ENCODE results near the gene IGSF1.

Gene IGSF1, protein sequence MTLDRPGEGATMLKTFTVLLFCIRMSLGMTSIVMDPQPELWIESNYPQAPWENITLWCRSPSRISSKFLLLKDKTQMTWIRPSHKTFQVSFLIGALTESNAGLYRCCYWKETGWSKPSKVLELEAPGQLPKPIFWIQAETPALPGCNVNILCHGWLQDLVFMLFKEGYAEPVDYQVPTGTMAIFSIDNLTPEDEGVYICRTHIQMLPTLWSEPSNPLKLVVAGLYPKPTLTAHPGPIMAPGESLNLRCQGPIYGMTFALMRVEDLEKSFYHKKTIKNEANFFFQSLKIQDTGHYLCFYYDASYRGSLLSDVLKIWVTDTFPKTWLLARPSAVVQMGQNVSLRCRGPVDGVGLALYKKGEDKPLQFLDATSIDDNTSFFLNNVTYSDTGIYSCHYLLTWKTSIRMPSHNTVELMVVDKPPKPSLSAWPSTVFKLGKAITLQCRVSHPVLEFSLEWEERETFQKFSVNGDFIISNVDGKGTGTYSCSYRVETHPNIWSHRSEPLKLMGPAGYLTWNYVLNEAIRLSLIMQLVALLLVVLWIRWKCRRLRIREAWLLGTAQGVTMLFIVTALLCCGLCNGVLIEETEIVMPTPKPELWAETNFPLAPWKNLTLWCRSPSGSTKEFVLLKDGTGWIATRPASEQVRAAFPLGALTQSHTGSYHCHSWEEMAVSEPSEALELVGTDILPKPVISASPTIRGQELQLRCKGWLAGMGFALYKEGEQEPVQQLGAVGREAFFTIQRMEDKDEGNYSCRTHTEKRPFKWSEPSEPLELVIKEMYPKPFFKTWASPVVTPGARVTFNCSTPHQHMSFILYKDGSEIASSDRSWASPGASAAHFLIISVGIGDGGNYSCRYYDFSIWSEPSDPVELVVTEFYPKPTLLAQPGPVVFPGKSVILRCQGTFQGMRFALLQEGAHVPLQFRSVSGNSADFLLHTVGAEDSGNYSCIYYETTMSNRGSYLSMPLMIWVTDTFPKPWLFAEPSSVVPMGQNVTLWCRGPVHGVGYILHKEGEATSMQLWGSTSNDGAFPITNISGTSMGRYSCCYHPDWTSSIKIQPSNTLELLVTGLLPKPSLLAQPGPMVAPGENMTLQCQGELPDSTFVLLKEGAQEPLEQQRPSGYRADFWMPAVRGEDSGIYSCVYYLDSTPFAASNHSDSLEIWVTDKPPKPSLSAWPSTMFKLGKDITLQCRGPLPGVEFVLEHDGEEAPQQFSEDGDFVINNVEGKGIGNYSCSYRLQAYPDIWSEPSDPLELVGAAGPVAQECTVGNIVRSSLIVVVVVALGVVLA (N-terminal part only)

DNA sequence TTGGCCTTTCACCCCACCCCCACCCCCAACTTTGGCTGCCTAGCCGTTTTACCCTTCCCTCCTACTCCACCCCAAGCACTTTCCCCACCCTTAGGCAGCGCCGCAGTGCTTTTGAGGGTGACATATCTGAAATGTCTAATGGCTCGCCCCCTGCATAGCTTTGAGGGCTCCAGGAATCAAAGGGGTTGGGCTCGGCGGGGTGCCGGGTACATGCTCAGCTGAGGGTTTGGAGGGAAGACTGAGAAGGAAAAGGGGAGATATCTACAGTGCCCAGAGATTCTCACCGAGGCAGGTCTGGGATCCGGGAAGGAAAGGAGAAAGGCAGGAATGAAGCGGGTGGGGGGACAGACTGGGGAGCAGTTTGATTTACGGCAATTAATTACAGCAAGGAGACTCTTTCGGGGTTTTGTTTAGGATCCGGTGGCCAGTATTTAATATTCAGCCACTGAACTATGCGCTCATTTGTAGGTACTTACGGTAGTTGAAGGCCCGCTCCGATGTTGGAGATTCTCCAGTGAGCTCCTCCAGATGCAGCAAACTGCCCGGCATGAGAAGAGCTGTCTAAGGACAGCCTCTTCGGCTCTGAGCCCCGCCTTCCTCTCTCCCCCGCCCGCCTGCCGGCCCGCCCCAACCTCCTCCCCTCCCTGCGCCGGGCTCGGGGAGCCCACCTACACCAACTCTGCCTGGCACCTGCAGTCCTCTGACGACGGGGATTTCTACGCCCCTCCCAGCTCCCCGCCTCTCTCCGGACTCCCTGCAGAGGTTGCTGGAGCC lies at the start of gene IGSF1:
Gene IGSF1 (minus strand): TSS at position 569 of the 774 bp plus-strand sequence. CDS start 2,632 bp downstream, outside the sequence.
- FAIRE-seq = no peak

DNA sequence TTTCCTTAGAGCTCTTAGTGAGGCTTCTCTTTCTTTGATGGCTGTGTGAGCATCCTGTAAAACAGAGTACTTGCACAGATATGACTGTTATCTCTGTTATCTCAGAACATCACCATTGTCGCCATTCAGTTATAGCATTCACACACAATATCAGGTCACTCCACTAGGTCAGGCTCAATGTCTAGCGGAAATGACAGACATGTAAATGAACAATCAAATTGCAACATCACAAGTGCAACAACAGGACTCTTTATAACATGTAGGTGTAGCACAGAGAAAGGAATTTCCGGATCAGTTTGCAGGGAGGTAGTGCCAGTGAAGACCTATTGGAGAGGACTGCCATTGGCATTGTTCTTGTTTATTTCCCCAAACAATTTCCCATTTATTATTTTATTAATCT lies 43.2 kb upstream of the IGSF1 start:
- FAIRE-seq = no peak

DNA sequence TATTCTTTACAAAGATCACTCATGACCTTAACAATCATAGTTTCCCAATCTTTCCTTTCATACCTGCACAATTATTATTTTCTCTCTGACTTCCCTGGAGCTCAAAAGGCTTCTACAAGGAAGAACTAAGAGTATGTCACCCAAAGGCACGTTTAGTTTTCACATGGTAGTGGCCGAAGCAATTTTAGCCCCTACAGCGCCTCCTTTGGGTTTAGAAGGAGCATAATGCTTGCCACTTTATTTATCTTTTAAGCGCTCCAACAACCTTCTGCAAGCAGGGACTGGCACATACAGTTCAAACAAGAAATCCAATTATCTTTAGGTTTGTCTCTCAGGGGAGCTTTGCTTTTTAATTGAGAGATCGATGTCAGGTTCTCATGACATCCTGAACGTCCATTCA lies 42.0 kb upstream of the IGSF1 start:
- FAIRE-seq = no peak

DNA sequence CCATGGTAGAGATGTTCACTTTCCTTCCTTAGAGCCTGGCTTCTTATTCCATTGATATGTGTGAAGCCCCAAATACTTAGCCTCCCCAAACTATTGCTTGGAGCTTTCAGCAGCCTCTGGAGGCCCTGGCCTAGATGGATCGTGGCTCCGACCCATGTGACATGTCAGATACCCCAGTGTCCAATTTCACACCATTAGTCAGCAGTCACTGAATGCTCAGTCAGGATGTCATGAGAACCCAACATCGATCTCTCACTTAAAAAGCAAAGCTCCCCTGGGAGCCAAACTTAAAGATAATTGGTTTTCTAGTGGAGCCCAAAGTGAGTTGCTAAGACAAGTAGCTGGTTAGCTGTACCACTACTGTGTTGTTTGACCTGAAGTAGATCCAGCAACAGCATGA lies 41.6 kb upstream of the IGSF1 start:
- no peak for FAIRE-seq

DNA sequence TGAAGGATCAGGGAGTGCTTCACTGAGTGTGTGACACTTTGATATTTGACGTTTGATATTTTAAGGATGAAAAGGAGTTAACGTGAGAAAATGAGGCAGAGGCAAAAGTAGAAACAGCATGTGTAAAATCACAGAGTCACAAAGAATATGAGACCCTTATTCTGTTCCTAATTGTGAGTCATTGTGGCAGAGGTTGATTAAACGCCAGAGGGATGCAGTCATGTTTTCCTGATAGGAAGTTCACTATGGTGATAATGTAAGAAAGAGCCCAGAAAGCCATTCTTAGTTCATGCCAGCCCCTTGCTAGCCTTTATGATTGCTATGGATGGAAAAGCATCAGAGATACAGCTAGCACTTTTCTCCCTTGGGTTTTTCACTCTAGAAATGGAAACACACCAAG lies 33.5 kb upstream of the IGSF1 start:
- FAIRE-seq = no peak

DNA sequence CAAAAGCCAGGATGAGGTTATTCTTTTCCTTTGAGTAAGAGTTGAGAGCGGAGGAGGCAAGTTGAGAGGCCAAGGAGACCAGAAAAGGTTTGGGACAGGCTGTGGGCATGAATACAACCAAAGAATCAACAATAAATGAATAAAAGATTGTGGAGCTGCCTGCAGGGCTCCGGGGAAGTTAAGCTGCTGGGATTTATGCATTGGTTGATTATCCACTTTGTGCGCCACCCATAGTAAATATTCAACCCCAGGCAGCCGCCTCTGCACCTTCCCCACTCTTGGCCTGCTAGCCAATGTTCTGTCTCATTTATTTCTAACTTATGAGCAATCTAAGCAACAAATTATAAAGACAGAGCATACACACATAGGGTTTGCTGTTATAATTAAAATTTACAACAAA lies 28.2 kb upstream of the IGSF1 start:
- FAIRE-seq = no peak

DNA sequence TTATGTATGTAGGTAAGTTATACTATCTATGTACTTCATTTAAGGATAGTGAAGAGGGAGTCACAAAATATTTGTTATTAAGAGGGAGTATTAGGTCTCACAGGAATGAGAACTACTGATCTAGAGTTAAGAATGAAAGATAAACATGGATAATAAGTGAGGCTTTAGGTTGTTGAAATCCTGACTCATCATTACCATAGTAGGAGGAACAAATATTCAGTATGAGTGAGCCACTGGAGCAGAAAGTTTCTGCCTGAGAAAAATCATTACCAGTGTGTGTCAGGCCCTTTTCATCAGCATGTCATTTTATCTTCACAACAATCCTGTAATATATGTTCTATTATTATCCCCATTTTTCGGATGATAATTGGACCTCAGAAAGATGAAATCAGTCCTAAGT lies 27.2 kb upstream of the IGSF1 start:
- FAIRE-seq = no peak

DNA sequence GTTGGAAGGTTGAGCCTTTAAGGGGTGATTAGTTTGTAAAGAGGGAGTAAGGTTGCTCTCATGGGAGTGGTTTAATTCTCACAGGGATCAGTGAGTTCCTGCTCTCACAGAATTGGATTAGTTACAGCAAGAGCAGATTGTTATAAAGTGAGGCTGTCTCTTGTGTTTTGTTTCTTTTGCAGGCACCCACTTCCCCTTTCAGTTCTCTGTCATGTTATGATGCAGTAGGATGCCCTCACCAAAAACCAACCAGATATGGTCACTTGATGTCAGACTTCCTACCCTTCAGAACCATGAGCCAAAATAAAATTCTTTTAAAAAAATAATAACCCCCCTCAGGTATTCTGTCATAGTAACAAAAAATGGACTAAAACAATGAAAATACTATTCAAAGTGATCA lies 19.9 kb upstream of the IGSF1 start:
- no peak for FAIRE-seq

DNA sequence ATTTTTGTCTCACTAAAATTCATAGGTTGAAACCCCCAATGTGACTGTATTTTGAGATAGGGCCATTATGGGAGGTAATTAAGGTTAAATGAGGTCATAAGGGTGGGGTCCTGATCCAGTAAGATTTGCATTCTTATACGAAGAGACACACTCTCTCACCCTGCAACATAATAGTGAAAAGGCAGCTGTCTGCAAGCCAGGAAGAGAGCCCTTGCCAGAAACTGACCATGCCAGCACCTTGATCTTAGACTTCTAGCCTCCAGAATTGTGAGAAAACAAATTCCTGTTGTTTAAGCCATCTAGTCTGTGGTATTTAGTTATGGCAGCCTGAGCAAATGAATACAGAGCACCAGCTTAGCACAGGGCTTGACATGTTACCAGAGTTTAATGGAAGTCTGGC lies 17.5 kb upstream of the IGSF1 start:
- no peak for FAIRE-seq

DNA sequence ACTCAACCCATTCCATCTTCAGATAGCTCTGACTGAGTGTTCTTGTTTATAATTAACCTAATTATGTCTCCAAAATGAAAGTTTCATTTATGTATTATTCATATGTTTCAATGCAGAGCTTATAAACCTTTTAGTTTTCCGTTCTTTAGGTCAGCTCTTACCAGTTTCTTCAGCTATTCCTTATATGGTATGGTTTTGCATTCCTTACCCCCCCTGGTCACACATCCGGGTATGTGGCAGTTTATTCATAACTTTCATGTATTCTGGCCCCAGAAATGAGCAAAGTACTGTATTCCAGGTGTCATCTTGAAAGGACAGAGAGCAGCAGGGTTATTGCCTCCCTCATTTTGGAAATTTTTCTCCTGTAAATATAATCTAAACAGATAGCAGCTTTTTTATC lies 16.8 kb upstream of the IGSF1 start:
- no peak for FAIRE-seq

DNA sequence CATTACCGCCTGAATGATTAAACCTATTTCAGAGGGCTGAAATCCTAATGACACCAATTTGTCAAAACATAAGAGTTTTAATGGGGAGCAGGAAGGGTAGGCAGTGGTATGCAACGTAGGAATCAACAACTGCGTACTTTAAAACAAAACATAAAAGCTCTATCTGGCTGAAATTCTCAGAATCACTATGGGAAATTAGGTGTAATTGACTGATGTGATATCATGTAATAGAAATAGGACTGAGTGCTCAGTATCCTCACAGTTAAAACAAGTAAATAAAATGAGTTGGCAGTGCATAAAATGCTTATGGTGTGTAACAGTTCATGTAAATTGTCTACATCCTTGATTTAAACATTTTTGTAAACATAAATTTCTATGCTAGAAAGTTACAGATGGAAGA lies 13.6 kb upstream of the IGSF1 start:
- no peak for FAIRE-seq

DNA sequence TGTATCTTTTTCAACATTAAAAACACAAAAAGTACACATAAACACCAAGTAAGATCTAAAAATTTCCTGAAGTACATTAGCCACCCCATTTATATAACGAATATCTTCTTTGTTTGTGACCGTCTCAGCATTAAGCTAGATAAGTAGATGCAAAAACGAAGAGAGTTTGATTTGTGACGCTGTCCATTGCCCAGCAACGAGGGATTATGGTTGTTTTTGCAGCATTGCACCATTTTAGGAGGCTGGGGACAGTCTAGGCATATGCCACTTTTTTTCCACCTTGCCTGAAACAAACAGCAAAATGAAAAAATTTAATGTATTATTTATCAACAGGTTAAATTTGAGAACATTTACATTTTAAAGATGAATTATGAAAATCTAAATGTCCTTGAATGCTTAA lies 12.0 kb upstream of the IGSF1 start:
- FAIRE-seq = no peak

DNA sequence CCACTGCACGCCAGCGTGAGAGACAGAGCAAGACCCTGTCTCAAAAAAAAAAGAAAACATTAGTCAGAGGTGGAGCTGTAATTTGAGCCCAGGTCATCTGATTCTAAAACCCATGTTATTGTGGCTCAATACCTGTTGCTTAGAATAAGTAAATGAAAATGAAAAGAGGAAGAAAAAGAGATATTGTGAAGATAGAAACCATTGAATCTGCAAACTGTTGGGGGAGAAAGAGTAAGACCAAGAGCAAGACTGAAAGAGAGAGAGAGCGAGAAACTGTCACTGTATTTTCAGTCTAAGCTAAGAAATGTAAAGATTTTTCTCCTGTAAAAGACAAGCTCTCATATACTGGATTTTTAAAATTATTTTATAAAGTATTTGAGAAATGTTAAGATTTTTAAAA lies 9.7 kb upstream of the IGSF1 start:
- no peak for FAIRE-seq

DNA sequence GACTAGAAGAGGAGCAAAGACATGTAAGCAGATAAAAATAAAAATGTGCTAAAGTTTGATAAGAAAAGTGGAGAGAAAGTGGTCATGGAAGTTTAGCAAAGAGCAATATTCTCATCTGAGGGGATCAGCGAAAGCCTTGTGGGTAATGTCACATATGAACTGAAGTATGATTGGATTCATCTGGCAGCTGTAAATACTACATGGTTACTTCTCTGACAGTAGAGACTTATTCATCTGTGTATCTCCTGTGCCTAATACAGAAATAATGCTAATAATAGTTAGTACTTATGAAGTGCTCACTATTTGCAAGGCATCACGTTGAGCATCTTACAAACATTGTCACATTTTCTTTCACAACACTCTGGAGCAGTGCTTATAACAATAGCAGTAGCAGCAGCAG lies 8.9 kb upstream of the IGSF1 start:
- FAIRE-seq = no peak

DNA sequence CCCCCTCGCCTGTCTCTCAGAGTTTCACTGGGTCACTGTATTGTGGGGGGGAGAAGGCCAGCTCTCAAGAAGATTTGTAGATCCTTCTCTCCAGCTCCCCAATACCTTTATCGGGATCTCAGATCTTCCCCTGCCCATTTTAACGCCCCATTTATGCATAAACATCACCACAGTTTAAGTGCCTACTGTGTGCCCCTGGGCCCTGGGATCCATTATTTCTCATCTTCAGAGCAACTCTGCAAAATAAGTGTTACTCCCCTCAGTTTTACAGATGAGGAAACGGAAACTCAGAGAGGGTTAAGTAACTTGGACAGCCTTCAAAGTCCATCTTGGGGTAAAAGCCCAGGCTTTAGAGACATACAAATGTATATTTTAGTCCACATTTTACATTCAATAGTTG lies 421 bp upstream of the IGSF1 start:
- FAIRE-seq = no peak

DNA sequence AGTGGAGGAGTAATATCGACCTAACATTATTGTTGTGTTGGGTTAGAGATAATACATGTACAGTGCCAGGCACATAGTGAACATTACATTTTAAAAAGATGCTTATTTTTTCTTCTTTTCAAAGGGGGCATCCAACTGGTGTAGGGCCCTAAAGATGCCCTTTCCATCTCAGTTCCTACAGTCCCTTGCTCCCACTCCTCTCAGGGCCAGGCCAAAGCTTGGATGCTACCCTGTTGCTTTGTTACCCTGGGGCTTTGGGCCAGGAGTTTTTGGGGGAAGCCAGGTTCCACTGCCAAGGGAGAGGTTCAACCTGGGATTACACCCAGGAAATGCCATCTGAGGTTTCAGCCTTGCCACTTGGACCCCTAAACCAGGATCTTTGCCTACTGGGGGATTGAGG lies 918 bp downstream of the IGSF1 start:
- FAIRE-seq = no peak

DNA sequence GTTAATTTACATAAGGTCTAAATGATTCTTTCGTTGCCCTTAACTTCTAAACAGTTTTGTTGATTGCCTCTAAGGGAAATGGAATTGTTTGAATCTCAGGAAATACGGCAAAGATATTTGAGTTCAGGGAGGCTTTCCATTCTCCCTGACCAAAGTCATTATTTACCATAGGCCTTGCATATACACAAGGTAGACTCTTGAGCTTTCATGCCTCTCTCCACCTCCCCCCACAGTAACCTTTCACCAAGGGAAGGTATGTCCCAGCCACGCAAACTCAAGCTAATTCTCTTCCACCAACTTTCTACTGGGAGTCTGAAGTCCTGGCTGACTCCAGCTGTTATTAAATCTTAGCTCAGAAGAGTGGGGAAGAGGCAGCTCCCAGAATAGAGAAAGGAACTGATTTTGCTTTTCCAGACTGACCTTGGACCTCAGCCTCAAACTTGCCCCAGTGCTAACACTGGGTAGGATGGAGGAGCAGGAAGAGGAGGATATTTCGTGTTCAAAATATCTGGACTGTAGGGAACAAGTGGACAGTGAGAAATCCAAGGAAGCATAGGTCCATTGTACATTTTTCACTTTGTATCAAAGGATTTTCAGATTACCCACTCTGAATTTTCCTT lies 1.4 kb downstream of the IGSF1 start:
- no peak for FAIRE-seq

DNA sequence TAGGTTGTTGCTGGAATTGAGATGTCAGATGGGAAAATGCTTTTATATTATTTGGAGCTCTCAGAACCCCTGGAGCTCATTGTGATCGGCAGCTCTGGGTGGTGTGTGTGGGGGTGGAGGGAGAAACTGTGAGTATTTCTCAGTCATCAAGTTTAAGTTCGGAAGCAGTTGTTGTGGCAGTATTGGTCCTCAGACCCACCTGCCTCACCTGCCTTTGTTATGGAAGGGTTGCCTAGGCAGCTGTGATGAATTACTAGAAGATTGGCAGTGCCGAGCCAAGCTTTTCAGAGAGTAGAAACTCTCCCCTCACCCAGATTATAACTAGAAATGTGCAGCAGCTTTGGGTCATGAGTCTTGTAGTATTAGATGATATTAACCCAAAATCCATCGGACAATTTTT lies 9.5 kb downstream of the IGSF1 start:
- no peak for FAIRE-seq

DNA sequence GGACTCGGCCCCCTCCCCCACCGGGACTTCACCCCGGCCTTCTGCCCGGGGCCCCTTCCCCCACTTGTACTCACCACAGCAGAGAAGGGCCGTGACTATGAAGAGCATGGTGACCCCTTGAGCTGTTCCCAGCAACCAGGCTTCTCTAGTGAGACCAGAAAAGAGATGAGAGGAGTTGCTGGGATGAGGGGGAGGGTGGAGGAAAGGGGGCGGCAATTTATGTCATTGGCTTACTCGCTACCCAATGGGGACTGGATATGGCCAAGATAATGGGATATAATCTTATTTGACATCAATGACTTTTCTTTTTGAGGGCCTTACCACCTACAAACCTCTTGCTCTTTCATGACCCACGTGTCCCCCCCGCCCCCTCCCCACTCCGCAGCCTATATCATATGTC lies 9.9 kb downstream of the IGSF1 start:
- FAIRE-seq = no peak

DNA sequence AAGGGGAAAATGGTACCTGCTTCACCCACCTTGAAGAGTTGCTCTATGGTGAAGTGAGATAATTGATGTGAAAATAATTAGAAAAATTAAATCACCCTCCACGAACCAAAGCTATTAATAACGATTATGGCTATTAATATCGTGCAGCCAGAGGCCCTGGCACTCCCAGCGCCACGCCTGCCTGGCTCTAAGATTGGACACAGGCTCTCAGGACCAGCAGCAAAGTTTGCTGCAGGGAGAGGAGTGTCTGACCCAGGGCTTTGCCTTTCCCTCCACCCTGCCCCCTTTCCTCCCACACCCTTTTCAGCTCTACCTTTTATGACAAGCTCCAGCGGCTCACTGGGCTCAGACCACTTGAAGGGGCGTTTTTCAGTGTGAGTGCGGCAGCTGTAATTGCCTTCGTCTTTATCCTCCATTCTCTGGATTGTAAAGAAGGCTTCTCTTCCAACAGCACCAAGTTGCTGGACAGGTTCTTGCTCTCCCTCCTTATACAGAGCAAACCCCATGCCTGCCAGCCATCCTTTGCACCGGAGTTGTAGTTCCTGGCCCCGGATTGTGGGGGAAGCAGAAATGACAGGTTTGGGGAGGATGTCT lies 11.5 kb downstream of the IGSF1 start:
- no peak for FAIRE-seq

DNA sequence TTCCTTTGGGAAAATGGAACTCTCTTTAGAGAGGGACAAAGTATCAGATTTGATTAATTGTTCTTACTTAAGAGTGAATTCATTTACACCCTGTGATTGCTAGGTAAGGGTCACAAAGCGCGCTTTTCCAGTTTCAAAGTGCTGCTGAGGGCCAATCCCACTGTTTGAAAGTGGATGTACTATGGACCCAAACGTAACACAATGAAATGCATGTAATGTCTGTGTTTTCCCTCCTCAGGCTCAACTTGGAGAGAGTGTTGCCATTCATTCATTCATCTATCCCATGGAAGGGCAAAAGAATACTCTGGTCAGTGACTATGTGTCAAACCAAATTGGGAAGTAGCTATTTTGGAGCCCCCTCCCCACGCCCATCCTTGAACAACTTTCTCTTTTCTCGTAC lies 16.1 kb downstream of the IGSF1 start:
- FAIRE-seq = no peak

DNA sequence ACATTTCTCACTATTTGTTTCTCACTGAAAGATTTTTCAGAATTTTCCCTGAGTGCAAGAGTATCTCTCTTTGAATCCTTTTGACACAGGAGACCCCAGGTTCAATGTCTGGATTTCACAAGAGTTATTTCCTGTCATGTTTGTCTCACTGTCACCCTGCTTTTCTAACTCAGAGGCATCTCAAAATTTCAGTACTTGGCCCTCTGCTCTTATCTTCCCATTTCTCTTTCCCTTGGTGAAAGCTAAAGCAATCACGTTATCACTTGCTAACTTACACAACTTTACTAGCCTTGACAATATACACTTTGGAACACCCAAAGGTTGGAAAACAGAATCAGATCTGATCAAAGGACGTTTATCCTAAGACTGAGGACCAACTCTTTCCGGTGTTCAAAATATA lies 17.3 kb downstream of the IGSF1 start:
- no peak for FAIRE-seq
